Adrenal gland (tissue), 12 donors: Measurements from ENCODE around the gene INPP5A. TPM values are rescaled to one million over a fixed set of nuclear protein-coding genes. Genes with fewer than 3 reads are reported as not detected.

Source experiments
- DNase-seq, 7 donors: peaks; one replicate each; pipeline ENCODE4 v3.0.0-alpha.2; 2019 to 2020
- H3K27ac ChIP-seq, 5 donors: fragments of 200-600 bp; sonication (generic) in 4 of 5; 1 replicate in 3 of 5; 2 replicates in 2 of 5; pipeline versions ENCODE4 v1.5.1 to v1.8.0; 2016 to 2020; ENCODE audit warnings: mild to moderate bottlenecking in 1 of 5
- H3K27me3 ChIP-seq: fragments of 200-600 bp; 2 replicates; pipeline ENCODE4 v1.8.0; 2021
- H3K36me3 ChIP-seq, 2 donors: fragments of 200-600 bp; replicated peaks in 1 of 2; 1 replicate in 1 of 2; 2 replicates in 1 of 2; pipeline versions ENCODE4 v1.5.1 to v1.8.0; 2018 to 2022
- H3K4me1 ChIP-seq, 2 donors: fragments of 200-600 bp; replicated peaks in 1 of 2; 1 replicate in 1 of 2; 2 replicates in 1 of 2; pipeline versions ENCODE4 v1.5.1 to v1.8.0; 2018 to 2021
- H3K4me3 ChIP-seq, 4 donors: fragments of 200-600 bp; sonication (generic) in 3 of 4; one replicate each; pipeline ENCODE4 v1.5.1; 2016 to 2018
- H3K9me3 ChIP-seq, 3 donors: fragments of 200-600 bp; sonication (generic) in 1 of 3; replicated peaks in 1 of 3; 1 replicate in 2 of 3; 2 replicates in 1 of 3; pipeline versions ENCODE4 v1.5.1 to v1.8.0; 2016 to 2021
- CTCF ChIP-seq, 6 experiments: fragments of 450-650 bp in 4 of 6; fragments of 200-600 bp in 2 of 6; sonication (generic) in 1 of 6; IDR thresholded peaks; 1 replicate in 5 of 6; 2 replicates in 1 of 6; pipeline versions ENCODE4 v1.5.1 to v1.8.0; 2016 to 2021; ENCODE audit warnings: antibody characterized with exemption in 6 of 6, mild to moderate bottlenecking in 2 of 6, moderate library complexity in 1 of 6
- POLR2A ChIP-seq, 2 donors: fragments of 450-650 bp; IDR thresholded peaks; one replicate each; pipeline ENCODE4 v1.6.1; 2017; ENCODE audit warnings: antibody characterized with exemption in 2 of 2, mild to moderate bottlenecking in 2 of 2, moderate library complexity in 1 of 2
- WGBS, 4 donors: extraction: QIAGEN DNeasy Blood & Tissue Kit in 2 of 4; methylation state at CpG; one replicate each; pipeline versions ENCODE4 v1.1.5 to v1.1.7; 2013 to 2017; 5-methylcytosine and 5-hydroxymethylcytosine counted together
- intact Hi-C, 2 donors: fragments of 100-400 bp; cut with DNase I; formaldehyde crosslinking; loops; one replicate each; pipeline versions ENCODE4 v1.14.1 to v1.15.0; 2022 to 2023
- polyA plus RNA-seq, 3 donors: library from polyadenylated mRNA; stranded (reverse); fragments of 200-250 nt in 2 of 3; fragments of 350-450 nt in 1 of 3; fragmentation: Illumina TruSeq in 1 of 3; extraction: RNeasy Lipid Tissue Mini Kit (QIAGEN cat#74804) in 1 of 3; gene quantifications; one replicate each; pipeline ENCODE4 v1.2.3, GENCODE V29; 2013 to 2014
- total RNA-seq, 9 donors: library from RNA; depleted of rRNA in 4 of 9; stranded (reverse); fragments of >200 nt in 4 of 9; fragments of 120-200 nt in 1 of 9; fragmentation: NEBNext Ultra II Directional in 1 of 9; extraction: Animal tissue kit (Norgen Biotek cat#: 25700) in 1 of 9; gene quantifications; one replicate each; pipeline versions ENCODE4 v1.1.0 to v1.2.4, GENCODE V29; 2013 to 2023
- donor health status: healthy with polysubstance abuse.
- donor health status: Bipolar disorder and iron deficiency.
- donor health status: DM: yes; HTN: yes; CAD: no.
- donor health status: DM: no; HTN: no; CAD: no.
- donor health status: DM: no; HTN: no; CAD: no.
- donor health status: DM: yes; HTN: yes; CAD: no.

Gene INPP5A
- total and polyA plus RNA-seq, 12 donors: 13.5 to 62.9 (median 37.5) TPM

- Histone ChIP-seq H3K4me3 (no peak overlapping the region), H3K27ac (no peak overlapping the region), H3K27me3 (no peaks in the 10 kb centered on the region), H3K9me3 (no peaks in the 10 kb centered on the region), H3K4me1 (no peaks in the 10 kb centered on the region), H3K36me3 (no peaks in the 10 kb centered on the region)
- intact Hi-C loops: no loop called here
- TF ChIP-seq CTCF (IDR thresholded peaks at IDR 0.05) (no peak), POLR2A (IDR thresholded peaks at IDR 0.05) (no peak)
- no peak for DNase-seq
- WGBS, 4 donors: 82 to 85% (median 83%) methylated on average over 25 to 34 of the region's 34 CpGs
These were observed 266.0 kb downstream of the INPP5A start for GRCh38 chr10:132803416-132804210.

- TF ChIP-seq POLR2A (IDR thresholded peaks at IDR 0.05): no peak
- no peak for TF ChIP-seq CTCF (IDR thresholded peaks at IDR 0.05)
- intact Hi-C loops: no loop called here
- DNase-seq: no peak
- no peaks in the 10 kb centered on the region for H3K27me3 ChIP-seq
- no peaks in the 10 kb centered on the region for H3K4me1 ChIP-seq
- no peak overlapping the region for H3K27ac ChIP-seq
- 86 to 89% (median 87%) methylated on average over 11 of the region's 11 CpGs for WGBS, 4 donors
- H3K36me3 ChIP-seq: no peaks in the 10 kb centered on the region
- no peaks in the 10 kb centered on the region for H3K9me3 ChIP-seq
- no peak overlapping the region for H3K4me3 ChIP-seq
These were observed 266.7 kb downstream of the INPP5A start for GRCh38 chr10:132804287-132804686.

- Histone ChIP-seq H3K36me3 (no peaks in the 10 kb centered on the region), H3K4me3 (no peak overlapping the region), H3K27me3 (no peaks in the 10 kb centered on the region), H3K27ac (no peak overlapping the region), H3K4me1 (no peaks in the 10 kb centered on the region), H3K9me3 (no peaks in the 10 kb centered on the region)
- WGBS, 4 donors: 72 to 79% (median 75%) methylated on average over 10 to 23 of the region's 23 CpGs
- DNase-seq: no peak
- TF ChIP-seq CTCF (IDR thresholded peaks at IDR 0.05) (no peak), POLR2A (IDR thresholded peaks at IDR 0.05) (no peak)
- intact Hi-C loops: no loop called here
These were observed 267.3 kb downstream of the INPP5A start for GRCh38 chr10:132804785-132805426.

GRCh38 chr10:132805599-132805998 is 268.0 kb downstream of the INPP5A start:
- Histone ChIP-seq H3K36me3 (no peaks in the 10 kb centered on the region), H3K9me3 (no peaks in the 10 kb centered on the region), H3K27ac (no peak overlapping the region), H3K4me1 (no peaks in the 10 kb centered on the region), H3K27me3 (no peaks in the 10 kb centered on the region), H3K4me3 (no peak overlapping the region)
- TF ChIP-seq CTCF (IDR thresholded peaks at IDR 0.05) (no peak), POLR2A (IDR thresholded peaks at IDR 0.05) (no peak)
- DNase-seq: no peak
- WGBS, 4 donors: 55 to 66% (median 62%) methylated on average over 13 to 21 of the region's 21 CpGs
- intact Hi-C loops: no loop called here
